NOMO-1 treated with dmso at 0.1 percent for 144 hours (cell line): ENCODE data around the gene YTHDC2.
"Not testable (repeated sequence)": the region's sequence is repeated elsewhere in the genome, so short reads cannot be mapped to it uniquely, and the experiment has no call there.

ENCODE experiments used
- DNase-seq: peaks from one replicate; lab custom pipeline; 2025; ENCODE audit not compliant: unreplicated experiment; lab: John Stamatoyannopoulos, UW

The YTHDC2 gene

GRCh38 chr5:113600255-113600905 lies 86.9 kb downstream of the YTHDC2 start:
- no peak for DNase-seq

- DNase-seq: no peak
These were observed 87.9 kb downstream of the YTHDC2 start for GRCh38 chr5:113601423-113601822.

- DNase-seq: not testable (repeated sequence)
These were observed 89.8 kb downstream of the YTHDC2 start for GRCh38 chr5:113603246-113603645.

GRCh38 chr5:113606298-113607134 lies 93.0 kb downstream of the YTHDC2 start:
- DNase-seq: peak; percentile 37

GRCh38 chr5:113607361-113607760 lies 93.9 kb downstream of the YTHDC2 start:
- peak; percentile 18 for DNase-seq

GRCh38 chr5:113608113-113608596 lies 94.7 kb downstream of the YTHDC2 start:
- no peak for DNase-seq

- DNase-seq: no peak
These were observed 98.6 kb downstream of the YTHDC2 start for GRCh38 chr5:113612060-113612496.

GRCh38 chr5:113614191-113614590 lies 100.7 kb downstream of the YTHDC2 start:
- no peak for DNase-seq

GRCh38 chr5:113615708-113616107 lies 102.2 kb downstream of the YTHDC2 start:
- no peak for DNase-seq

GRCh38 chr5:113617191-113617796 lies 103.8 kb downstream of the YTHDC2 start:
- no peak for DNase-seq

- no peak for DNase-seq
These were observed 119.5 kb downstream of the YTHDC2 start for GRCh38 chr5:113632996-113633395.

- DNase-seq: no peak
These were observed 121.5 kb downstream of the YTHDC2 start for GRCh38 chr5:113634957-113635356.

- no peak for DNase-seq
These were observed 128.2 kb downstream of the YTHDC2 start for GRCh38 chr5:113641715-113642114.
